H9 (cell line): ENCODE results near the gene MARK4. TPM values are rescaled to one million over a fixed set of nuclear protein-coding genes. Genes with fewer than 3 reads are reported as not detected.

Experiments
- DNase-seq: peaks from one replicate; pipeline ENCODE4 v3.0.0-alpha.2; 2017
- H2AFZ ChIP-seq: one replicate; pipeline ENCODE4 v1.6.1; 2013; ENCODE audit warnings: mild to moderate bottlenecking, low read length, control low read depth, moderate library complexity
- H2AK5ac ChIP-seq: 2 replicates; pipeline ENCODE4 v1.6.1; 2013; ENCODE audit warnings: low read length, control low read depth, mixed read lengths; ENCODE audit not compliant: insufficient read length
- H2BK120ac ChIP-seq: one replicate; pipeline ENCODE4 v1.6.1; 2013; ENCODE audit warnings: low read depth, mild to moderate bottlenecking, low read length, control low read depth, inconsistent platforms; ENCODE audit not compliant: poor library complexity, severe bottlenecking
- H2BK12ac ChIP-seq: 2 replicates; pipeline ENCODE4 v1.6.1; 2013; ENCODE audit warnings: low read length, control low read depth, mixed read lengths, low read depth; ENCODE audit not compliant: insufficient read length
- H2BK15ac ChIP-seq: 2 replicates; pipeline ENCODE4 v1.6.1; 2013; ENCODE audit warnings: low read depth, low read length, control low read depth
- H2BK20ac ChIP-seq: one replicate; pipeline ENCODE4 v1.6.1; 2013; ENCODE audit warnings: low read depth, mild to moderate bottlenecking, low read length, control low read depth, inconsistent platforms; ENCODE audit not compliant: poor library complexity, severe bottlenecking
- H2BK5ac ChIP-seq: 2 replicates; pipeline ENCODE4 v1.6.1; 2013; ENCODE audit warnings: low read length, control low read depth, mixed read lengths; ENCODE audit not compliant: insufficient read length
- H3K14ac ChIP-seq: 2 replicates; pipeline ENCODE4 v1.6.1; 2013; ENCODE audit warnings: low read length, control low read depth; ENCODE audit not compliant: insufficient read depth
- H3K18ac ChIP-seq: 2 replicates; pipeline ENCODE4 v1.6.1; 2013; ENCODE audit warnings: low read depth, mild to moderate bottlenecking, mixed read lengths, low read length, control low read depth; ENCODE audit not compliant: insufficient read length
- H3K23ac ChIP-seq: 2 replicates; pipeline ENCODE4 v1.6.1; 2013; ENCODE audit warnings: low read length, control low read depth, mixed read lengths, low read depth; ENCODE audit not compliant: insufficient read length
- H3K23me2 ChIP-seq: 2 replicates; pipeline ENCODE4 v1.6.1; 2013; ENCODE audit warnings: low read depth, mild to moderate bottlenecking, mixed read lengths, low read length, control low read depth; ENCODE audit not compliant: insufficient read length, poor library complexity, severe bottlenecking
- H3K27ac ChIP-seq: 2 replicates; pipeline ENCODE4 v1.5.1; 2013; ENCODE audit warnings: low read length, control low read depth, mixed read lengths, low read depth; ENCODE audit not compliant: insufficient read length
- H3K27me3 ChIP-seq: 2 replicates; pipeline ENCODE4 v1.6.1; 2013; ENCODE audit warnings: low read length, control low read depth, inconsistent platforms; ENCODE audit not compliant: insufficient read depth
- H3K4ac ChIP-seq: 2 replicates; pipeline ENCODE4 v1.6.1; 2013; ENCODE audit warnings: low read depth, mild to moderate bottlenecking, control low read depth, inconsistent platforms, low read length, moderate library complexity
- H3K4me1 ChIP-seq: 2 replicates; pipeline ENCODE4 v1.6.1; 2013; ENCODE audit warnings: low read length, control low read depth, inconsistent platforms; ENCODE audit not compliant: insufficient read depth
- H3K4me2 ChIP-seq: 2 replicates; pipeline ENCODE4 v1.6.1; 2013; ENCODE audit warnings: low read length, control low read depth, mixed read lengths; ENCODE audit not compliant: insufficient read length, insufficient read depth
- H3K56ac ChIP-seq: 2 replicates; pipeline ENCODE4 v1.6.1; 2013; ENCODE audit warnings: low read depth, mild to moderate bottlenecking, mixed read lengths, low read length, control low read depth; ENCODE audit not compliant: insufficient read length
- H3K79me1 ChIP-seq: 2 replicates; pipeline ENCODE4 v1.6.1; 2013; ENCODE audit warnings: low read depth, mild to moderate bottlenecking, moderate library complexity, low read length, control low read depth, inconsistent platforms; ENCODE audit not compliant: insufficient read depth, poor library complexity, severe bottlenecking
- H3K79me2 ChIP-seq: 2 replicates; pipeline ENCODE4 v1.6.1; 2013; ENCODE audit warnings: low read length, control low read depth, inconsistent platforms; ENCODE audit not compliant: insufficient read depth
- H3K9ac ChIP-seq: 2 replicates; pipeline ENCODE4 v1.6.1; 2013; ENCODE audit warnings: low read length, control low read depth, mixed read lengths; ENCODE audit not compliant: insufficient read length; ENCODE audit errors: extremely low read depth
- H3K9me3 ChIP-seq: one replicate; pipeline ENCODE4 v1.6.1; 2013; ENCODE audit warnings: low read depth, low read length, inconsistent platforms; ENCODE audit not compliant: control insufficient read depth
- H3T11ph ChIP-seq: one replicate; pipeline ENCODE4 v1.6.1; 2013; ENCODE audit warnings: mild to moderate bottlenecking, low read length, control low read depth, inconsistent platforms
- H4K20me1 ChIP-seq: one replicate; pipeline ENCODE4 v1.6.1; 2013; ENCODE audit not compliant: control insufficient read depth, insufficient read length, insufficient read depth
- H4K5ac ChIP-seq: 2 replicates; pipeline ENCODE4 v1.6.1; 2013; ENCODE audit warnings: low read depth, mild to moderate bottlenecking, mixed read lengths, low read length, control low read depth; ENCODE audit not compliant: insufficient read length
- H4K8ac ChIP-seq: replicated peaks from 2 replicates; pipeline ENCODE4 v1.6.1; 2013; ENCODE audit warnings: low read length, control low read depth, mixed read lengths, low read depth; ENCODE audit not compliant: insufficient read length
- H4K91ac ChIP-seq: 2 replicates; pipeline ENCODE4 v1.6.1; 2013; ENCODE audit warnings: low read depth, mild to moderate bottlenecking, moderate library complexity, mixed read lengths, low read length, control low read depth; ENCODE audit not compliant: insufficient read length
- H3K27ac Mint-ChIP-seq, 3 experiments: 2 replicates in 2 of 3; 3 replicates in 1 of 3; pipeline ENCODE4 v1.8.0; 2020 to 2021; ENCODE audit warnings: mixed read lengths in 3 of 3, mild to moderate bottlenecking in 1 of 3, moderate library complexity in 1 of 3
- H3K27me3 Mint-ChIP-seq: 2 replicates; pipeline ENCODE4 v1.8.0; 2021; ENCODE audit warnings: low read depth, mild to moderate bottlenecking, moderate library complexity, mixed read lengths
- H3K36me3 Mint-ChIP-seq, 3 experiments: 2 replicates in 2 of 3; 3 replicates in 1 of 3; pipeline ENCODE4 v1.8.0; 2020 to 2021; ENCODE audit warnings: low read depth in 3 of 3, mixed read lengths in 3 of 3; ENCODE audit not compliant: insufficient read depth in 1 of 3
- H3K4me1 Mint-ChIP-seq, 2 experiments: 2 replicates each; pipeline ENCODE4 v1.8.0; 2020; ENCODE audit warnings: mixed read lengths in 2 of 2
- H3K4me3 Mint-ChIP-seq, 2 experiments: 2 replicates in 1 of 2; 3 replicates in 1 of 2; pipeline ENCODE4 v1.8.0; 2020 to 2021; ENCODE audit warnings: mild to moderate bottlenecking in 2 of 2, mixed read lengths in 2 of 2, moderate library complexity in 1 of 2
- H3K9me3 Mint-ChIP-seq, 2 experiments: 2 replicates in 1 of 2; 3 replicates in 1 of 2; pipeline ENCODE4 v1.8.0; 2020; ENCODE audit warnings: mild to moderate bottlenecking in 2 of 2, mixed read lengths in 2 of 2, moderate library complexity in 1 of 2
- WGBS: extraction: QIAGEN DNeasy Blood & Tissue Kit; methylation state at CpG from one replicate; pipeline ENCODE4 v1.1.7; 2013; ENCODE audit warnings: missing lambda C conversion rate, low lambda C conversion rate, mixed read lengths; ENCODE audit not compliant: insufficient read length; ENCODE audit errors: extremely low coverage; 5-methylcytosine and 5-hydroxymethylcytosine counted together
- total RNA-seq: library from RNA; stranded (reverse); gene quantifications from 2 replicates; pipeline ENCODE4 v1.2.1, GENCODE V29; 2021
- TF ChIP-seq, protein P1 (sequence below): fragments of 200-600 bp; sonication (generic); conservative IDR thresholded peaks from 3 replicates; pipeline ENCODE4 v1.8.0; 2021; ENCODE audit warnings: antibody characterized with exemption, mild to moderate bottlenecking

MARK4 gene
- total RNA-seq, 1 experiment from 2014 or later = 44.7 TPM

- no peak overlapping the region for H2AFZ ChIP-seq
- H3K4me2 ChIP-seq = peak overlapping the region; percentile 83
- no peak overlapping the region for H2BK5ac ChIP-seq
- no peaks in the 10 kb centered on the region for H3K79me2 ChIP-seq
- TF ChIP-seq, protein P1, sequence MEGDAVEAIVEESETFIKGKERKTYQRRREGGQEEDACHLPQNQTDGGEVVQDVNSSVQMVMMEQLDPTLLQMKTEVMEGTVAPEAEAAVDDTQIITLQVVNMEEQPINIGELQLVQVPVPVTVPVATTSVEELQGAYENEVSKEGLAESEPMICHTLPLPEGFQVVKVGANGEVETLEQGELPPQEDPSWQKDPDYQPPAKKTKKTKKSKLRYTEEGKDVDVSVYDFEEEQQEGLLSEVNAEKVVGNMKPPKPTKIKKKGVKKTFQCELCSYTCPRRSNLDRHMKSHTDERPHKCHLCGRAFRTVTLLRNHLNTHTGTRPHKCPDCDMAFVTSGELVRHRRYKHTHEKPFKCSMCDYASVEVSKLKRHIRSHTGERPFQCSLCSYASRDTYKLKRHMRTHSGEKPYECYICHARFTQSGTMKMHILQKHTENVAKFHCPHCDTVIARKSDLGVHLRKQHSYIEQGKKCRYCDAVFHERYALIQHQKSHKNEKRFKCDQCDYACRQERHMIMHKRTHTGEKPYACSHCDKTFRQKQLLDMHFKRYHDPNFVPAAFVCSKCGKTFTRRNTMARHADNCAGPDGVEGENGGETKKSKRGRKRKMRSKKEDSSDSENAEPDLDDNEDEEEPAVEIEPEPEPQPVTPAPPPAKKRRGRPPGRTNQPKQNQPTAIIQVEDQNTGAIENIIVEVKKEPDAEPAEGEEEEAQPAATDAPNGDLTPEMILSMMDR = no peak
- Mint-ChIP-seq H3K36me3 (no peaks in the 10 kb centered on the region; a peak in 2 of 7 replicates), H3K27ac (no peak overlapping the region), H3K27me3 (peaks cover 87% of the 10 kb centered on the region), H3K4me3 (peak overlapping the region; percentile 37 to 80; a peak in 4 of 5 replicates), H3K9me3 (peaks cover 0 to 5% of the 10 kb centered on the region in 2 experiments; a peak in 2 of 5 replicates), H3K4me1 (peaks cover 12 to 19% of the 10 kb centered on the region in 2 experiments)
- no peak overlapping the region for H3K9ac ChIP-seq
- no peaks in the 10 kb centered on the region for H3K79me1 ChIP-seq
- H3K27ac ChIP-seq = no peak overlapping the region
- no peaks in the 10 kb centered on the region for H4K20me1 ChIP-seq
- no peaks in the 10 kb centered on the region for H3K9me3 ChIP-seq
- H2BK120ac ChIP-seq = no peak overlapping the region
- no peak overlapping the region for H3K14ac ChIP-seq
- H3K4ac ChIP-seq = no peak overlapping the region
- no CpG with 5 or more reads among the region's 6 CpGs for WGBS
- H3K23me2 ChIP-seq = peaks cover 14% of the 10 kb centered on the region
- no peak for DNase-seq
- H3K27me3 ChIP-seq = peaks cover 14% of the 10 kb centered on the region; the same call in 1 of the 2 replicates
- H2BK20ac ChIP-seq = no peak overlapping the region
- no peak overlapping the region for H2BK15ac ChIP-seq
- H4K91ac ChIP-seq = no peak overlapping the region
- H4K5ac ChIP-seq = no peak overlapping the region
- H3K56ac ChIP-seq = no peak overlapping the region
- H3K23ac ChIP-seq = no peak overlapping the region
- no peak overlapping the region for H4K8ac ChIP-seq
- H3K18ac ChIP-seq = no peak overlapping the region
- H2AK5ac ChIP-seq = no peak overlapping the region
- no peaks in the 10 kb centered on the region for H3K4me1 ChIP-seq
- no peak overlapping the region for H3T11ph ChIP-seq
- no peak overlapping the region for H2BK12ac ChIP-seq
Observed at GRCh38 chr19:45216667-45217066, 34.4 kb upstream of the MARK4 start.
